Adrenal gland (tissue), 12 donors: ENCODE results near the gene CNKSR3. TPM values are rescaled to one million over a fixed set of nuclear protein-coding genes. Genes with fewer than 3 reads are reported as not detected.

Experiments
- DNase-seq, 7 donors: peaks; one replicate each; pipeline ENCODE4 v3.0.0-alpha.2; 2019 to 2020
- H3K27ac ChIP-seq, 5 donors: fragments of 200-600 bp; sonication (generic) in 4 of 5; 1 replicate in 3 of 5; 2 replicates in 2 of 5; pipeline versions ENCODE4 v1.5.1 to v1.8.0; 2016 to 2020; ENCODE audit warnings: mild to moderate bottlenecking in 1 of 5
- H3K27me3 ChIP-seq: fragments of 200-600 bp; 2 replicates; pipeline ENCODE4 v1.8.0; 2021
- H3K36me3 ChIP-seq, 2 donors: fragments of 200-600 bp; replicated peaks in 1 of 2; 1 replicate in 1 of 2; 2 replicates in 1 of 2; pipeline versions ENCODE4 v1.5.1 to v1.8.0; 2018 to 2022
- H3K4me1 ChIP-seq, 2 donors: fragments of 200-600 bp; replicated peaks in 1 of 2; 1 replicate in 1 of 2; 2 replicates in 1 of 2; pipeline versions ENCODE4 v1.5.1 to v1.8.0; 2018 to 2021
- H3K4me3 ChIP-seq, 4 donors: fragments of 200-600 bp; sonication (generic) in 3 of 4; one replicate each; pipeline ENCODE4 v1.5.1; 2016 to 2018
- H3K9me3 ChIP-seq, 3 donors: fragments of 200-600 bp; sonication (generic) in 1 of 3; replicated peaks in 1 of 3; 1 replicate in 2 of 3; 2 replicates in 1 of 3; pipeline versions ENCODE4 v1.5.1 to v1.8.0; 2016 to 2021
- CTCF ChIP-seq, 6 experiments: fragments of 450-650 bp in 4 of 6; fragments of 200-600 bp in 2 of 6; sonication (generic) in 1 of 6; IDR thresholded peaks; 1 replicate in 5 of 6; 2 replicates in 1 of 6; pipeline versions ENCODE4 v1.5.1 to v1.8.0; 2016 to 2021; ENCODE audit warnings: antibody characterized with exemption in 6 of 6, mild to moderate bottlenecking in 2 of 6, moderate library complexity in 1 of 6
- POLR2A ChIP-seq, 2 donors: fragments of 450-650 bp; IDR thresholded peaks; one replicate each; pipeline ENCODE4 v1.6.1; 2017; ENCODE audit warnings: antibody characterized with exemption in 2 of 2, mild to moderate bottlenecking in 2 of 2, moderate library complexity in 1 of 2
- WGBS, 4 donors: extraction: QIAGEN DNeasy Blood & Tissue Kit in 2 of 4; methylation state at CpG; one replicate each; pipeline versions ENCODE4 v1.1.5 to v1.1.7; 2013 to 2017; 5-methylcytosine and 5-hydroxymethylcytosine counted together
- intact Hi-C, 2 donors: fragments of 100-400 bp; cut with DNase I; formaldehyde crosslinking; loops; one replicate each; pipeline versions ENCODE4 v1.14.1 to v1.15.0; 2022 to 2023
- polyA plus RNA-seq, 3 donors: library from polyadenylated mRNA; stranded (reverse); fragments of 200-250 nt in 2 of 3; fragments of 350-450 nt in 1 of 3; fragmentation: Illumina TruSeq in 1 of 3; extraction: RNeasy Lipid Tissue Mini Kit (QIAGEN cat#74804) in 1 of 3; gene quantifications; one replicate each; pipeline ENCODE4 v1.2.3, GENCODE V29; 2013 to 2014
- total RNA-seq, 9 donors: library from RNA; depleted of rRNA in 4 of 9; stranded (reverse); fragments of >200 nt in 4 of 9; fragments of 120-200 nt in 1 of 9; fragmentation: NEBNext Ultra II Directional in 1 of 9; extraction: Animal tissue kit (Norgen Biotek cat#: 25700) in 1 of 9; gene quantifications; one replicate each; pipeline versions ENCODE4 v1.1.0 to v1.2.4, GENCODE V29; 2013 to 2023
- donor health status: healthy with polysubstance abuse.
- donor health status: Bipolar disorder and iron deficiency.
- donor health status: DM: yes; HTN: yes; CAD: no.
- donor health status: DM: no; HTN: no; CAD: no.
- donor health status: DM: no; HTN: no; CAD: no.
- donor health status: DM: yes; HTN: yes; CAD: no.

The CNKSR3 gene
- total and polyA plus RNA-seq, 12 donors: 1.1 to 10.7 (median 2.5) TPM

DNA sequence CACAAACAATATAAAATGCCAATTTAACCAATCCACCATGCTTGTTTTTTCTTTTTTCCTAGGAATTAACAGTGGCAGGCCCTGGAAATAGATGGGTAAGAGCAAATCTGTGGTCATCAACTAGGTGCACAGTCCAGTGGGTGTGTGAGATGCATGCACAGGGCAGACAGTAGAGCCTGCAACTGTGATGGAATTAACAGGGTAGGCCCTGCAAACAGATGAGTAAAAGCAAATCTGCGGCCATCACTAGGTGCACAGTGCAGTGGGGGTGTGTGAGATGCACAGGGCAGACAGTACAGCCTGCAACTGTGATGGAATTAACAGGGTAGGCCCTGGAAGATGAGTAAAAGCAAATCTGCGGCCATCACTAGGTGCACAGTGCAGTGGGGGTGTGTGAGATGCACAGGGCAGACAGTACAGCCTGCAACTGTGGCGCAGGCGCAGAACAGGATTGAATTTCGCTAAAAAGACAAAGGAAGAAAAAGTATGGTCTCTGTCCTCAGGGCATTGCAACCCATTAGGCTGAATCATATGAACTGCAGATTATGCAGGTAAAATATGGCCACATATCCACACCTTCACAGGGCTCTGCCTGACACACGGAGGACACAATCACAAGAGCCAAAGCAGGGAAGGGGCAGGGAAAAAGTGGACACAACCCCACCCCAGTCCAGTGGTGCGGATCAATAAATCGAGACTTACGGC, 112.8 kb downstream of the CNKSR3 start:
- intact Hi-C loops: no loop called here
- DNase-seq: no peak
- Histone ChIP-seq H3K4me1 (no peaks in the 10 kb centered on the region), H3K9me3 (no peaks in the 10 kb centered on the region), H3K36me3 (no peaks in the 10 kb centered on the region), H3K4me3 (no peak overlapping the region), H3K27me3 (no peaks in the 10 kb centered on the region), H3K27ac (no peak overlapping the region)
- WGBS, 4 donors: 94 to 99% (median 96%) methylated on average over 9 of the region's 9 CpGs
- TF ChIP-seq CTCF (IDR thresholded peaks at IDR 0.05) (no peak), POLR2A (IDR thresholded peaks at IDR 0.05) (no peak)

DNA sequence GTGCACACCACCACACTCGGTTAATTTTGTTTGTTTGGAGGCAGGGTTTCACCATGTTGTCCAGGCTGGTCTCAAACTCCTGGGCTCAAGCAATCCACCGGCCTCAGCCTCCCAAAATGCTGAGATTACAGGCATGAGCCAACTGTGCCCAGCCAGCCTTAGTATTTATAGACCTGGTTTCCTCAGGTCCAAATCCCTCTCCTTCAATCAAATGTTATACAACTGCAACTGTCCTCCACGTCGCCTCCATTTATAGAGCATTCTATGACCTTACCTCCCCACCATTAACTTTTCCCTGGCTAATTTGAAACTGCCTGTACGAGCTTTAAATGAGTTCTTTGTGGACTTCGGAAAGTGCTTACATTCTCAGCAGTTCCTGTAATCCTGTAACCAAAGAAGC, 114.6 kb downstream of the CNKSR3 start:
- Histone ChIP-seq H3K9me3 (no peaks in the 10 kb centered on the region), H3K4me1 (no peaks in the 10 kb centered on the region), H3K4me3 (no peak overlapping the region), H3K36me3 (no peaks in the 10 kb centered on the region), H3K27me3 (no peaks in the 10 kb centered on the region), H3K27ac (no peak overlapping the region)
- WGBS, 4 donors: 82 to 94% (median 91%) methylated on average over 5 to 6 of the region's 6 CpGs
- no peak for DNase-seq
- intact Hi-C loops: no loop called here
- TF ChIP-seq CTCF (IDR thresholded peaks at IDR 0.05) (no peak), POLR2A (IDR thresholded peaks at IDR 0.05) (no peak)

- Histone ChIP-seq H3K4me1 (no peaks in the 10 kb centered on the region), H3K9me3 (no peaks in the 10 kb centered on the region), H3K4me3 (no peak overlapping the region), H3K27me3 (no peaks in the 10 kb centered on the region), H3K27ac (no peak overlapping the region), H3K36me3 (no peaks in the 10 kb centered on the region)
- TF ChIP-seq CTCF (IDR thresholded peaks at IDR 0.05): no peak
- TF ChIP-seq POLR2A (IDR thresholded peaks at IDR 0.05): no peak
- intact Hi-C loops: no loop called here
- no peak for DNase-seq
Measured at GRCh38 chr6:154395316-154395715, 115.2 kb downstream of the CNKSR3 start.

- no peaks in the 10 kb centered on the region for H3K27me3 ChIP-seq
Measured at GRCh38 chr6:154394571-154394970, 115.9 kb downstream of the CNKSR3 start.

More at GRCh38 chr6:154394571-154394970, 115.9 kb downstream of the CNKSR3 start:
- no peak for DNase-seq
- 86 to 92% (median 88%) methylated on average over 3 of the region's 3 CpGs for WGBS, 4 donors
- H3K9me3 ChIP-seq: no peaks in the 10 kb centered on the region
- intact Hi-C loops: no loop called here
- H3K4me3 ChIP-seq: no peak overlapping the region
- TF ChIP-seq POLR2A (IDR thresholded peaks at IDR 0.05): no peak
- TF ChIP-seq CTCF (IDR thresholded peaks at IDR 0.05): no peak
- no peaks in the 10 kb centered on the region for H3K36me3 ChIP-seq
- H3K27ac ChIP-seq: no peak overlapping the region
- no peaks in the 10 kb centered on the region for H3K4me1 ChIP-seq
